GM21529 (cell line): ENCODE data around the gene MYH7B.

Source experiments
- ATAC-seq: cut with Tn5 transposase; IDR thresholded peaks from one replicate; pipeline ENCODE4 v1.9.1; 2021; ENCODE audit not compliant: unreplicated experiment

The MYH7B gene

DNA sequence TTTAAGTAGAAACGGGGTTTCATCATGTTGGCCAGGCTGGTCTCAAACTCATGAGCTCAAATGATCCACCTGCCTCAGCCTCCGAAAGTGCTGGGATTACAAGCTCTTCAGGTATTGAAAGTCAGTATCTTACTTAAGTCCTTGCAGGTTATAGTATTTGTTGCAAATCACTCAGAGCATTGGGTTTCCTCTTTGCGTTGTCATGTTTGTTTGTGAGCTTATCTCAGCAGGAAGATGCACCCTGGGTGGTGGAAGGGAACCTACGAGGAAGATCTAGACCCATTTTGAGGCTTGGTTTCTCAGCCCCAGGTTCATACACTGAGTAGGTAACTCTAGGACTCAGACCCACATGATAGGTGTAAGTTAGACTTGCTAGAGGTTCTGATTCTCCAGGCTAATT is 18.6 kb downstream of the MYH7B start:
- ATAC-seq = no peak

DNA sequence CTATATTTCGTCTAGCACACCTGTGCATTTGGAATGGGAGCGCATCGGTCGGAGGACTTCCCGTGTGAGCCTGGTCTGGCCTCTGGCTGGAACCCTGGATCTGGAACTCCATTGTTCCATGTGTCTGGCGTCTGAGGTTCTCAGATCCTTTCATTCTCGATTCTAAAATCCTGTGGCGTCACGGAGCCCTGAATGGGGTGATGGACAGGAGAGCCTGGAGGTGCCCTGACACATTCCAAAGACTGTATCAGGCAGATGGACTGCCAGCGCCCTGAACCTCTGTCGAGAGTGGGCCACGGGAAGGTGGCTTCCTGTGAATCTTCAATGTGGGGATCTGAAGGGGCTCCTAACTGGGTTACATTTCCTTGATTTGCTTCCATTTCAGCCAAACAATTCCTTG is 20.6 kb downstream of the MYH7B start:
- no peak for ATAC-seq

DNA sequence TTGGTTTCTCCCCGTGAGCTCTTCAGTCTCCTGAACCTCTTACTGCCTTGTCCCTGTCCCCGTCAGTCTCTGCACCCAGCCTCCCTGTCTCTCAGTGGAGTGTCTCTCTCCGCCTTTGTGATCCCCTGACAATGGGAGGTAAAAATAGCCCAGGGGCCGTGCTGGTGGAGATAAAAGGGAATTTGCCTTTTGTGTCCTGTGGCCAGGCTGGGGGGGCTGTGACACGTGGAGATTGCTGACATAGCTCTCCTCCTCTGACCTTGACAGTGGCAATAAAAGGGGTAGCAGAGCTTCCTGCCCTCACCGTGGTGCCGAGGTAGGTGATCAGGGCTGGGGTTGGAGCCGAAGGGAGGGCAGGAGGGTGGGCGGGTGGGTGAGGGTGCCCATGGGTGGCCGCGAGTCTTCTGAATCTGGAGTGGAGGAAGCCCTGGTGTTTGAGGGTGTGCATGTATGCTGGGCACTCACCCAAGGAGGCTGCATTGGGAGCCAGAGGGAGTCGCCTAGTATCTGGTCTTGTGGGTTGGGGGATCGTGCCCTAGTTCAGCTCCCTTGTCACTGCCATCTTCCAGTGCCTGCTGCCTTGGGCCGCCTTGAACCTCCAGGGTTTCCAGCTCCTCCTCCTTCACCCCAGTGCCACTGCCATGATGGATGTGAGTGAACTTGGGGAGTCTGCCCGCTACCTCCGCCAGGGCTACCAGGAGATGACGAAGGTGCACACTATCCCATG is 21.9 kb downstream of the MYH7B start:
- no peak for ATAC-seq

DNA sequence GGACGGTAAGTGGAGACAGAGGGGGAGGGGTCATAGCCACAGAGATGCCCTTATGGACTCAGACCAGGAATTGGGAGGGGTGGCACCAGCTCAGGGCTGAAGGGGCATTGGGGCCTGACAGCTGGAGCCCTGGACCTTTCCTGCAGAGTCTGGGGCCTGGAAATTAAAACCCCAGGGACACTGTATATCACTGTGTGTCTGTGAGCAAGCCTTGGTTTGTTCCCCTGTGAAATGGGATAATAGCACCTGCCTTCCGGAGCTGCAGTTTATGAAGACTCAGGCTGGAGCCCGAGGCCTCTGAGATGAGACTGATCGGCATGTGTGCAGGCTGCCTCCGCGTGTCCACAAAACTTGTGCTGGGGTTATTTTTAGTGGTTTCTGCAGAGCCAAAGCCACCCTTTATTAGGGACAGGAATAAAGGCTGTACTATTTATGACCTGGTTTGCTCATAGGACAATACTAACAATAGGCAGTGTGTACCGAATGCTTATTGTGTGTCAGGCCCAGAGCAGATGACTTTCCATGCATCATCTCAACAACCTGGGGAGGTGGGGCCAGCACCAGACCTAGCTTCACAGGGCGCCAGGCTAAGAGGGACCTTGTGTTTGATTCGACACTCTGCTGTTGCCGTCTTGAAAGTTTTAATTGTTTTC is 22.6 kb downstream of the MYH7B start:
- no peak for ATAC-seq

- no peak for ATAC-seq
These were observed 23.9 kb downstream of the MYH7B start for GRCh38 chr20:34979366-34980153.

- ATAC-seq = no peak
These were observed 25.0 kb downstream of the MYH7B start for GRCh38 chr20:34980543-34981233.

- no peak for ATAC-seq
These were observed 26.8 kb downstream of the MYH7B start for GRCh38 chr20:34982270-34983088.

DNA sequence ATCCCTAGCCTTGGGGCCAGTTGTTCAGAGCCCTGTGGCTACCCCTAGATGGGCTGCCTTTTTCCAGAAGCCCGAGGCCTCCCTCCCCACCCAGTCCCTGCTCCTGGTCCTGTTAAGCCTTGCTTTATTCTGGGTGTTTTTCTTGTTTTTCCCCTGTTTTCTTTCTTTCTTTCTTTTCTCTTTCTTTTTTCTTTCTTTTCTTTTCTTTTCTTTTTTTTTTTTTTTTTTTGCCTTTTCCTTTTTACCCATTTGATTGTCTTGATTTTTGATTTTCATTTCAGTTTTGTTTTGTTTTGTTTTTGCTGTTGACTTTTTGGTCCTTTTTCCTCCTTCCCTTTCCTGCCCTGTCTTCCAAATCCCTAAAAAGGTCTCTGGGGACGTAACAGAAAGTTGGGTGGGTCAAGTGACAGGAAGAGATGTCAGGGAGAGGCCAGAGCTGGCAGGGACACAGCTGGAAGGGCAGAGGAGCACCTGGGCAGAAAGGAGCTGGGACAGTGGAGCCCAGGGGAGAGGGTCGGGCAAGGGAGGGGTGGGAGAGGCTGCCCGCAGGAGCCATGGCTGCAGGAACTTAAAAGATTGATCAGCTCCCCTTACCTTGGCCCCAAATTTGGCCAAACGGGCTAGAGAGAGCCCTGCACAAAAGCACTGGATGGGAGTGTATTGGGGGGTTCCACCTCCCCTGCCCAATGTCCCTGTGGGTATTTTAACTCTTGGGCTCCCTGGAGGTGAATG is 27.6 kb downstream of the MYH7B start:
- no peak for ATAC-seq

GRCh38 chr20:34983995-34984735 is 28.5 kb downstream of the MYH7B start:
- ATAC-seq = no peak

DNA sequence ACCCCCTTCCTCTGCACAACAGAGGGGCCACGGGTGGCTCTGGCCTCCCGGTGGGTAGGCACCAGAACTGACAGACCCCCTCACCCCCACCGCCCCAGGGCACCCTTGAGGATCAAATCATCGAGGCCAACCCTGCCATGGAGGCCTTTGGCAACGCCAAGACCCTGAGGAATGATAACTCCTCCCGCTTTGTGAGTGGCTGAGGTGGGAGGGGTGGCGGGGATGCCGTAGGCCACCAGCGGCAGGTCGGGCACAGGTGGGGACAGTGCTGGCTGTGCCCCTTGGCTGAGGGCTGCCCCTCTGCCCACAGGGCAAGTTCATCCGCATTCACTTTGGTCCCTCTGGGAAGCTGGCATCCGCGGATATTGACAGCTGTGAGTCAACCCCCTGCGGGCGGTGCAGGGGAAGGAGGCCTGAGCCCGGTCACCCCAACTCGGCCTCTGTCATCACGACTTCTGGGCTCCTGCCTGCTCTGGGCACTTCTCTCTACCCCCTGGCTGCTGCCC is 29.1 kb downstream of the MYH7B start:
- ATAC-seq = no peak

- ATAC-seq = no peak
These were observed 30.0 kb downstream of the MYH7B start for GRCh38 chr20:34985461-34986310.

- no peak for ATAC-seq
These were observed 30.9 kb downstream of the MYH7B start for GRCh38 chr20:34986311-34987287.

DNA sequence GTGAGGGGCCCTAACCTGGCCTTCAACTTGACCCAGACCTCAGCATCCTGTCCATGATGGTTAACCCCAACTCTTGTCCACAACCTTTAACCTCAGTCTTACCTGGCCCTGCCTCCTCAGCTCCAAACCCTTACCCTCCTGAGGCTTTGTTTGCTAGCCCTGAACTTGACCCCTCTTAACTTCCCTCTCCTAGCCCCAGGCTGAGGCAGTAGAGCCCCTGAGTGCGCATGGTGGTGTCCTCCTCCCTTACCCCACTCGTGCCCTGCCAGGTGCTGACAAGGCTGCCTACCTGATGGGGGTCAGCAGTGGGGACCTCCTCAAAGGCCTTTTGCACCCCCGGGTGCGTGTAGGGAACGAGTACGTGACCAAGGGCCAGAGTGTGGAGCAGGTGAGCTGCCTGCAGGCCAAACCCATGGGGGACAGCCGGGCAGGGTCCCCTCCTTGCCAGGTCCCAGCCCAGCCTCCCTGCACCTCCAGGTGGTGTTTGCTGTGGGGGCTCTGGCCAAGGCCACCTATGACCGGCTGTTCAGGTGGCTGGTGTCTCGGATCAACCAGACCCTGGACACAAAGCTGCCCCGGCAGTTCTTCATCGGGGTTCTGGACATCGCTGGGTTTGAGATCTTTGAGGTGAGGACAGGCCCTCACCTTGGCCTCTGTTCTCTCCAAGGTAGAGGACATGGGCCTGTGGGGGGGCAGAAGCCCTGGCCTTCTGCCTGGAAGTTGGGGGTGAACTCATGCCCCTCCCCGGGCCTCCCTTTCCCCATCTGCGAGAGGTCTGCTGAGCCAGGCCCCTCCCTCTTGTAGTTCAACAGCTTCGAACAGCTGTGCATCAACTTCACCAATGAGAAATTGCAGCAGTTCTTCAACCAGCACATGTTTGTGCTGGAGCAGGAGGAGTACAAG is 31.9 kb downstream of the MYH7B start:
- no peak for ATAC-seq

DNA sequence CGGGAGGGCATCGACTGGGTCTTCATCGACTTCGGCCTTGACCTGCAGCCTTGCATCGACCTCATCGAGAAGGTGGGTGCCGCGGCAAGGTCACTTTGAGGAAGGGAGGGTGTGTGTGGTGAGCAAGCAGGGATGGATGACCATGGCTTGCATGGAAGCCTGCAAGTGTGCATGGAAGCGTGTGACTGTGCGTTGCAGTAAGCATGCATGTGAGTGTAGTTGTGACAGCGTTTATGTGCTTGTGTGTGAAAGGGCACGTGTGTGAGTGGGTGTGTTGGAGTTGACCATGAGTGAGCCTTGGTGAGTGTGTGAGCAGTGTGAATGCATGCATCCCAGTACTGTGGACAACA is 32.5 kb downstream of the MYH7B start:
- no peak for ATAC-seq

- ATAC-seq = no peak
These were observed 33.5 kb downstream of the MYH7B start for GRCh38 chr20:34989118-34989517.

DNA sequence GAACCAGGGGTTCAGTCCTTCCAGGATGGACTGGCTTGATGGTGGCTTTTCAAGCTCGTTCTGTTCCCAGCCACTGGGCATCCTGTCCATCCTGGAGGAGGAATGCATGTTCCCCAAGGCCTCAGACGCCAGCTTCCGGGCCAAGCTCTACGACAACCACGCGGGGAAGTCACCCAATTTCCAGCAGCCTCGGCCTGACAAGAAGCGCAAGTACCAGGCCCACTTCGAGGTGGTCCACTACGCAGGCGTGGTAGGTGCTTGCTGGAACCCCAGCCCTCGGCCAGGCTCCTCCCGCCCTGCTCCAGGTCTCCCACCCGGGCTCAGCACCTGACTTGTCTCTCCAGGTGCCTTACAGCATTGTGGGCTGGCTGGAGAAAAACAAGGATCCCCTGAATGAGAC is 34.0 kb downstream of the MYH7B start:
- ATAC-seq = no peak
